Body of pancreas (tissue), 4 donors: ENCODE measurements around the gene THOC2. TPM values are rescaled to one million over a fixed set of nuclear protein-coding genes. Genes with fewer than 3 reads are reported as not detected.
A peak's percentile ranks its signal among the peaks of the same experiment; 100 is the strongest.

ENCODE experiments used
- ATAC-seq: fragments of 150-250 bp; one replicate; pipeline ENCODE4 v1.9.1; 2016
- DNase-seq, 4 donors: peaks; one replicate each; pipeline ENCODE4 v3.0.0-alpha.2; 2019
- H3K27ac ChIP-seq, 4 donors: fragments of 200-600 bp; sonication (generic); 1 replicate in 3 of 4; 2 replicates in 1 of 4; pipeline versions ENCODE4 v1.5.1 to v1.6.1; 2016 to 2019; ENCODE audit warnings: mild to moderate bottlenecking in 1 of 4, mixed read lengths in 1 of 4, moderate library complexity in 1 of 4
- H3K27me3 ChIP-seq, 2 donors: fragments of 200-600 bp; sonication (generic); one replicate each; pipeline ENCODE4 v1.6.0; 2016; ENCODE audit warnings: mild to moderate bottlenecking in 1 of 2
- H3K36me3 ChIP-seq, 2 donors: fragments of 200-600 bp; sonication (generic); replicated peaks in 1 of 2; 2 replicates each; pipeline ENCODE4 v1.5.1; 2016; ENCODE audit warnings: low read depth in 2 of 2; ENCODE audit not compliant: insufficient read depth in 1 of 2
- H3K4me1 ChIP-seq: fragments of 200-600 bp; sonication (generic); one replicate; pipeline ENCODE4 v1.6.0; 2016
- H3K4me3 ChIP-seq, 2 donors: fragments of 200-600 bp; sonication (generic); 1 replicate in 1 of 2; 2 replicates in 1 of 2; pipeline ENCODE4 v1.5.1; 2016 to 2019
- H3K9me3 ChIP-seq, 3 donors: fragments of 200-600 bp; sonication (generic); 1 replicate in 2 of 3; 2 replicates in 1 of 3; pipeline ENCODE4 v1.5.1; 2016
- POLR2A ChIP-seq, 3 donors: fragments of 450-650 bp; IDR thresholded peaks; one replicate each; pipeline ENCODE4 v1.6.1; 2016; ENCODE audit warnings: antibody characterized with exemption in 3 of 3, mild to moderate bottlenecking in 2 of 3
- WGBS, 2 donors: methylation state at CpG; one replicate each; pipeline ENCODE4 v1.1.5; 2017; 5-methylcytosine and 5-hydroxymethylcytosine counted together
- intact Hi-C: fragments of 100-400 bp; cut with DNase I; formaldehyde crosslinking; loops from one replicate; pipeline ENCODE4 v1.15.1; 2023
- total RNA-seq, 2 donors: library from RNA; depleted of rRNA; stranded (reverse); fragments of >200 nt; gene quantifications; one replicate each; pipeline ENCODE4 v1.1.0, GENCODE V29; 2016
- TF ChIP-seq, protein P1 (sequence below), 7 experiments: fragments of 450-650 bp in 4 of 7; fragments of 200-600 bp in 3 of 7; sonication (generic) in 3 of 7; IDR thresholded peaks; one replicate each; pipeline ENCODE4 v1.5.1; 2016 to 2019; ENCODE audit warnings: antibody characterized with exemption in 7 of 7

The THOC2 gene
- total RNA-seq, 2 donors from 2014 or later: 53.7 to 77.5 TPM

DNA sequence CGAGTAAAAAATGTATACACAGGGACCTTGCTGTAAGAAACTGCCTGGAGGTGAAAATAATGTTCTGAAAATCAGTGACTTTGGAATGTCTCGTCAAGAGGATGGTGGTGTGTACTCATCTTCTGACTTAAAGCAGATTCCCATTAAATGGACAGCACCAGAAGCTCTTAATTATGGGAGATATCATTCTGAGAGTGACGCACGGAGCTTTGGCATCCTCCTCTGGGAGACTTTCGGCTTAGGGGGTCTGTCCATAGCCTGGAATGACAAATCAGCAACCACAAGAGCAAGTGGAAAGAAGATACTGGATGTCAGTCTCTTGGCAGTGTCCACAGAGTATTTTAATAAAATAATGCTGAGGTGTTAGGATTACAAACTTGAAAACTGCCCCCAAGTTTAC, 129.4 kb downstream of the THOC2 start:
- Histone ChIP-seq H3K4me1 (no peaks in the 10 kb centered on the region), H3K27ac (no peak overlapping the region), H3K9me3 (no peaks in the 10 kb centered on the region), H3K4me3 (no peak overlapping the region), H3K36me3 (no peaks in the 10 kb centered on the region), H3K27me3 (no peaks in the 10 kb centered on the region)
- TF ChIP-seq POLR2A (IDR thresholded peaks at IDR 0.05): no peak
- TF ChIP-seq, protein P1, sequence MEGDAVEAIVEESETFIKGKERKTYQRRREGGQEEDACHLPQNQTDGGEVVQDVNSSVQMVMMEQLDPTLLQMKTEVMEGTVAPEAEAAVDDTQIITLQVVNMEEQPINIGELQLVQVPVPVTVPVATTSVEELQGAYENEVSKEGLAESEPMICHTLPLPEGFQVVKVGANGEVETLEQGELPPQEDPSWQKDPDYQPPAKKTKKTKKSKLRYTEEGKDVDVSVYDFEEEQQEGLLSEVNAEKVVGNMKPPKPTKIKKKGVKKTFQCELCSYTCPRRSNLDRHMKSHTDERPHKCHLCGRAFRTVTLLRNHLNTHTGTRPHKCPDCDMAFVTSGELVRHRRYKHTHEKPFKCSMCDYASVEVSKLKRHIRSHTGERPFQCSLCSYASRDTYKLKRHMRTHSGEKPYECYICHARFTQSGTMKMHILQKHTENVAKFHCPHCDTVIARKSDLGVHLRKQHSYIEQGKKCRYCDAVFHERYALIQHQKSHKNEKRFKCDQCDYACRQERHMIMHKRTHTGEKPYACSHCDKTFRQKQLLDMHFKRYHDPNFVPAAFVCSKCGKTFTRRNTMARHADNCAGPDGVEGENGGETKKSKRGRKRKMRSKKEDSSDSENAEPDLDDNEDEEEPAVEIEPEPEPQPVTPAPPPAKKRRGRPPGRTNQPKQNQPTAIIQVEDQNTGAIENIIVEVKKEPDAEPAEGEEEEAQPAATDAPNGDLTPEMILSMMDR (IDR thresholded peaks at IDR 0.05): no peak
- intact Hi-C loops: no loop called here
- ATAC-seq (no peak), DNase-seq (no peak)
- 96 to 98% methylated on average over 4 to 5 of the region's 5 CpGs for WGBS, 2 donors

DNA sequence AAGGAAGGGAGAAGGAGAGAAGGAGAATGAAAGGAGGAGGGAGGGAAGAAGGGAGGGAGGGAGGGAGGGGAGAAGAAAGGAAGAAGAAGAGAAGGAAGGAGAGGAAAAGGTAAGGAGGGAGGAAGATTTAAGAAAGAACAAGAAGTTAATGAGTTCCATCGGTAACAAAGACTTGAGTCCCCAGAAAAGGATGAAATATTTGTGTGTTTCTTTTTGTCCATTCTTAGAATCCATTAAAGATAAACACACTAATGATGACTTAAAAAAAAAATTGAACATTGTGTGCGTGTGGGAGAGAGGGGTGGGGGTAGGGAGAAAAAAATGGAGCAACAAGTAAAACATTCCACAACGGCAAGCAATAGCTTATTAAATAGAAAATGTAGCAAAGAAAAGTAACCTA, 131.4 kb downstream of the THOC2 start:
- Histone ChIP-seq H3K9me3 (no peaks in the 10 kb centered on the region), H3K36me3 (no peaks in the 10 kb centered on the region), H3K4me3 (no peak overlapping the region), H3K27me3 (no peaks in the 10 kb centered on the region), H3K27ac (no peak overlapping the region), H3K4me1 (no peaks in the 10 kb centered on the region)
- DNase-seq (no peak), ATAC-seq (no peak)
- intact Hi-C loops: no loop called here
- WGBS, 2 donors: 91 to 93% methylated on average over 3 of the region's 3 CpGs
- TF ChIP-seq, protein P1 (IDR thresholded peaks at IDR 0.05): no peak
- TF ChIP-seq POLR2A (IDR thresholded peaks at IDR 0.05): no peak

DNA sequence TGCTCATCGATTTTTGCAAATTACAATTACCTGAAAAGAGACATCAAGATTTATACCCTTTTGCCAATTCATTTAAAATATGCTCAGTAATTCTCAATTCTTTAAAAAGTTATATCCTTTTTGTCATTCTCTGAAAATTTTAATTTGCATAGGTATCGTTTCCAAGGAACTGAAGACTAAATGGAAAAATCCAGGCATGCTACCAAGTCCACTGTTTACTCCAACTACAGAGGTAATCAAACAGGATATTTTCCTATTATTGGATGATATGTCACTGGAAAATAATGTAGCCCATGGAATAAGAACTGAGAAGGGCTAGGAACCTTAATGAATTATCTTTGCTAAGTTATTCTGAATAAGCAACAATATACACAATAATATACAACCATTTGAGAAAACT, 132.7 kb downstream of the THOC2 start:
- H3K27ac ChIP-seq: no peak overlapping the region
- WGBS, 2 donors: 73% methylated on average over 2 of the region's 2 CpGs
- intact Hi-C loops: no loop called here
- H3K4me3 ChIP-seq: no peak overlapping the region
- DNase-seq: no peak
- no peak for TF ChIP-seq POLR2A (IDR thresholded peaks at IDR 0.05)
- TF ChIP-seq, protein P1 (IDR thresholded peaks at IDR 0.05): no peak
- no peaks in the 10 kb centered on the region for H3K27me3 ChIP-seq
- H3K9me3 ChIP-seq: no peaks in the 10 kb centered on the region
- H3K36me3 ChIP-seq: no peaks in the 10 kb centered on the region
- no peaks in the 10 kb centered on the region for H3K4me1 ChIP-seq
- no peak for ATAC-seq

DNA sequence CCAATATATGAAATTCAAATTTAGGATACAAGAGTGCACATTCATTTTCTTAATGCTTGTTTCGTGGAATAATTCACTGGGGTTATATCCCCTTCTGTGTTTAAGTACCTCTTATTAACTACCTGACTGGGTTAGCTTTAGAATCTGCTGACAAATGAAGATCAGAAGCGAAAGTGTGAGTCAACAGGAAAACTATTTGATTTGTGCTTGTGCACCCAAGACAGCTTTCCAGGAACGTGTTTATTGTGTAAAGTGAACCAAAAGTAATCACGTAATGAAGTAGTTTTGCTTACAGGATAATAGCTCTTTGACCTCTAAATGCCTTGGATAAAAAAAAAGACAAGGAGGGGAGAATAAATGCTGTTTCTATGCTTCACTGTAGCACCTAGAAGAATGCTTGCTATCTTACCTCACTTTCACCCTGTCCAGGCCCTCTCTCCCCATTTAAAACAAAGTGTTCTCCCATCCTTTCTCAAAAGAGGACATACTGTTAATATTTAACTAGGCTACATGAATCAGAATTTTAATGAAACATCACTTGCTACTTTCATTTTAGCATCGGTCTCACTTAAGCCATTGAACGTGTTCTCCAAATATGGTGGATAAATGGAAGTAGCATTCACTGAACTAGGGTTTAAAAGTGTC, 141.9 kb downstream of the THOC2 start:
- H3K27me3 ChIP-seq: no peaks in the 10 kb centered on the region
- H3K36me3 ChIP-seq: no peaks in the 10 kb centered on the region
- no peak overlapping the region for H3K4me3 ChIP-seq
- TF ChIP-seq, protein P1 (IDR thresholded peaks at IDR 0.05): no peak
- no peak for TF ChIP-seq POLR2A (IDR thresholded peaks at IDR 0.05)
- no peaks in the 10 kb centered on the region for H3K9me3 ChIP-seq
- intact Hi-C loops: no loop called here
- ATAC-seq (peak; percentile 27), DNase-seq (no peak)
- peaks cover 14% of the 10 kb centered on the region for H3K4me1 ChIP-seq
- 28 to 30% methylated on average over 6 of the region's 6 CpGs for WGBS, 2 donors
- peak overlapping the region in 1 of 4 donors; percentile 36 for H3K27ac ChIP-seq

DNA sequence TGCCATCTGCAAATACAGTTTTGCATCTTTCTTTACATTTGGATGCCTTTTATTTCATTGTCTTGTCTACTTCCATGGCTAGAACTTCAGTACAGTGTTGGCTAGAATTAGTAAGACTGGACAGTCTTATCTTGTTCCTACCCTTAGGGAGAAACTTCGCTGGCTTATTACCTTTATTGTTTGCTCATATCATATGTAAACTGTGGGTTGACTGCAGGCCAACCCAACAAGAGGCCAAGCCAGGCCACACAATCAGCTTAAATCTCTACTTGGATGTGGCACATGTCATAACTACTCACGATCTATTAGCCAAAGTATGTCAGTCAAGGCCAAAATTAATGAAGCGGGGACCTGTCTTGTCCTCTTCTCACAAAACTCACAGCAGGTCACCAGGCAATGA, 144.1 kb downstream of the THOC2 start:
- H3K4me1 ChIP-seq: peaks cover 14% of the 10 kb centered on the region
- H3K27me3 ChIP-seq: no peaks in the 10 kb centered on the region
- 38 to 53% methylated on average over 3 of the region's 3 CpGs for WGBS, 2 donors
- intact Hi-C loops: no loop called here
- DNase-seq (no peak), ATAC-seq (no peak)
- no peaks in the 10 kb centered on the region for H3K9me3 ChIP-seq
- H3K4me3 ChIP-seq: no peak overlapping the region
- no peaks in the 10 kb centered on the region for H3K36me3 ChIP-seq
- no peak overlapping the region for H3K27ac ChIP-seq
- TF ChIP-seq, protein P1 (IDR thresholded peaks at IDR 0.05): no peak
- no peak for TF ChIP-seq POLR2A (IDR thresholded peaks at IDR 0.05)
